OCI-M2 (cell line): ENCODE data around the gene PSMG3.
"Not testable (repeated sequence)": the region's sequence is repeated elsewhere in the genome, so short reads cannot be mapped to it uniquely, and the experiment has no call there.

ENCODE experiments used
- DNase-seq: peaks from one replicate; lab custom pipeline; 2025; ENCODE audit not compliant: unreplicated experiment; lab: John Stamatoyannopoulos, UW

Gene PSMG3

DNA sequence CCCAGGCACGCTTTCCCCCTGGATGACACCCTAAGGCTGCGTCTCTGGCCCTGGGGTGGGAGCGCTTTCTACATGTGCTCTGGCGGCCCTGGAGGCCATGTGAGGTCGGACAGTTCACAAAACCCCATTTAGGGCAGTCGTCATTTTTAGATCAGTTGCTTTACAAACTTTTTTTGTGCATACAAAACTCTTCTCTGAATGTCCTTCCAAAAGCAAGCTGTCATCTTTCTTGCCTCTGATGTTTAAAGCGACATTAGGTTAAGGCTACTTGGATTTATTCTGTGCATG lies 33.4 kb downstream of the PSMG3 start:
- no peak for DNase-seq

DNA sequence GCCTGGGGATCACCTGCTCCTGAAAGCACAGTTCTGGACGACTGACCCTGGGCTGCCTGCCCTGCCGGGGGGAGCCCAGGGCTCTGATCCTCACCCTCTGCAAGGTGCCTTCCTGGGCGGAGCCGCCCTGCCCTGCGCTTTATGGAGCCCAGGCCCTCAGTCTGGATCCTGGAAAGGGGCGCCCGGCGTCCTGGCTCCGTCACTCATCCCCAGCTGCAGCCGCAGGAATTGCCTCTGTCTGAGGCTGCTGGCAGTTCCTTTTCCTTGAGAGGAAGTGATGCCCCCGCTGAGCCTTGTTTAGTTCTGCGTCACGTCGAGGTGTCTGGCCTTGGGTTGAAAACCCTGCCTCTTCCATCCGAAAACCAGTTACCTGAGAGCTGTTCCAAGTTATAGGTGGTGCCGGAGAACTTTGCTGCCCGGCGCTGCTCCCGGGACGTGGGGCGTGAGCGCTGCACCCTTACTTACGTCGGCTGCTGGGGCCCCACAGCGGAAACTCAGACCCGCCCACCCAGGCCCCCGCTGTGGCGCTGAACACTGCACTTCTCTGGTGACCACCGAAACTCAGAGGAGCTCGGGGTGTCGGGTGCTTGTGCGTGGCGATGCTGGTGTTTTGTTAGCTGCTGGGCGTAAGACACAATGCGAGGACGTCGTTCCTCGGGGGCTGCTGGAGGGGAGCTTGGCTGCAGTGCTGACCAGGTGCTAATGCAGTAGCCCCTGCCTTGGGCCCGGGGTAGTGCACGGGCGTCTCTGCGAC lies 34.0 kb downstream of the PSMG3 start:
- DNase-seq = no peak

DNA sequence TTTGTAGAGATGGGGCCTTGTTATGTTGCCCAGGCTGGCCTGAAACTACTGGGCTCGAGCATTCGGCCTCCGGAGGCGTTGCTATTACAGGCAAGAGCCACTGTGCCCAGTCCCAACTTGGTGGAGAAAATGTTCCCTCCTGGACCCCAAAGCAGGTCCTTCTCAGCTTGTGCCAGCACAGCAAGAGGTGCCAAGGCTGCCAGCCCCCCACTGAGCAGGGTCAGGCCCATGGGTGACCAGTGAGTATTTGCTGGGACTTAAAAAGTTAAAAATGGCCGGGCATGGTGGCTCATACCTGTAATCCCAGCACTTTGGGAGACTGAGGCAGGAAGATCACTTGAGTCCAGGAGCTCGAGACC lies 34.8 kb downstream of the PSMG3 start:
- no peak for DNase-seq

DNA sequence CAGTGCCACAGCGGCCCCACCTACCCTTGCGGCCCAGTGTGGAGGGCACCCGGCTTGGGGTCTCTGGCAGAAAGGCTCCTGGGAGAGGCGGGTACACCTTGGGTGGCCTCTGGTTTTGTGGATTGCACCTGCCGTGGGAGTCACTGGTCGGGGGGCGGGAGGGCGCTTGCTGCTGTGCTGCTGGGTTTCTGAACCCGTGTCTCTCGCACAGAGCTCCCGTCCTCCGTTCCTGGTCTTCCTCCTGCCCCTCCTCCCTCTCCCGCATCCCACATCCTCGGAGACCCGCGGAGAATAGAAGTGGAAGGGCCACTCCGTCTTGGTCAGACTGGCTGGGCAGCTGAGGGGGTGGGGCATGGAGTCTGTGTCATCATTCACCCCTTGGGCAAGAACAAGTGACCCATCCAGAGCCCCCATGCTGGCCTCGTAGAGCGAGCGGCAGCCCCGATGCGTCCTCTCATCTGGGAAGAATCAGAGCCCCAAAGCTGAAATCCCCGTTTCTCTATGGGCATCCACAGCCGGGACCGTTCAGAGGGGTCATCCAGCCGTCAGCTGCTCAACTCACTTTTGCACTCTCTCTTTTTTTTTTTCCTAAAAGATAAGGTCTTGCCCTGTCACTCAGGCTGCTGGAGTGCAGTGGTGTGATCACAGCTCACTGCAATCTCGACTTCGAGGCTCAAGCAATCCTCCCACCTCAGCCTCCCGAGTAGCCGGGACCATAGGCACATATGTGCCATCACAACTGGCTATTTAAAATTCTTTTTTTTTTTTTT lies 35.3 kb downstream of the PSMG3 start:
- DNase-seq = no peak

DNA sequence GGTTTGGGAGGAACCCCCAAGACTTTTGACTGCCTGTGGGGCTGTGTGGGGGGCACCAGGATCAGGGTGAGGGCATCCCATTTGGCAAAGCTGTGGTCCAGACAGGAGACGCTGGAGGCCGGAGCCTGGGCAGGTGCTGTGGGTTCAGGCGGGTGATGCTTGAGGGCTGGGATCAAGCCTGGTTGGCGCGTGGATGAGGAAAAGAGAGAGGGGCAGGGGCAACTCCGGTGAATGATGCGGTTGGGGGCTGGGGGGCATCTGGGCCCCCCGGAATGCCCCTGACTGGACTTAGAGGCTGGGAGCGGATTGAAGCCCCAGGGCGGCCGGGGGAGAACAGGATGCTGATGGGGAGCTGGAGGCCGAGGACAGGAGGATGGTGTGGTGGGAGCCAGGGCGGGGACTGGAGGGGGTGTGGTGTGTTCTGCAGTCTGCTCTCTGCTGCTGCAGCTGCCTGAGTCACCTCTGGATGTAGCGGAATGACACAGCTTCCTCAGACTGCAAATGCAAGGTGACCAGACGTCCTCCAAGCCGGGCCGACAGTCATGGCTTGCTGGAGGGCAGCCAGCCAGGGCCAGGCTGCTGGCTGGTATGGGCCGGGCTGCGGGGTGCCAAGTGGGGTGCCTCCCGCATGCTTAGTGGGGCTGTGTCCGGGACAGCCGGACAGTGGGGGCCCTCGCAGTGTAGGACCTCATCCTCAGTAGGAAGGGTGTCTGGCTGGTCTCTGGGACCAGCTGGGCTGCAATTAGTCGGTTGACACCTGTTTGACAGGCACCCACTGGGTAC lies 36.1 kb downstream of the PSMG3 start:
- no peak for DNase-seq

DNA sequence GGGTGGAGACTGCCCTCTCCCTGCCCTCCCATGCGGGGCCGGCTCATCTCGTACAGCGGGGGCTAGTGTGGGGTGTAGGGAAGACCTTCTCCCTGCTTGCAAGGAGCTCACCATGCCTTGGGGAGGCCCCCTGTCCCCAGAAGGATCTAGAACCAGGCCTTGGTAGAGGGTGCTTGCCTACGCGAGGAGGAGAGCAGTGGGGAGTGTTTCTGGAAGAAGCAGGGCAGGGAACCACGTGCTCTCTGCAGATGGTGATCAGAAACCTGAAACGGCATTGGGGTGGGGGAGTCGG lies 36.6 kb downstream of the PSMG3 start:
- no peak for DNase-seq

DNA sequence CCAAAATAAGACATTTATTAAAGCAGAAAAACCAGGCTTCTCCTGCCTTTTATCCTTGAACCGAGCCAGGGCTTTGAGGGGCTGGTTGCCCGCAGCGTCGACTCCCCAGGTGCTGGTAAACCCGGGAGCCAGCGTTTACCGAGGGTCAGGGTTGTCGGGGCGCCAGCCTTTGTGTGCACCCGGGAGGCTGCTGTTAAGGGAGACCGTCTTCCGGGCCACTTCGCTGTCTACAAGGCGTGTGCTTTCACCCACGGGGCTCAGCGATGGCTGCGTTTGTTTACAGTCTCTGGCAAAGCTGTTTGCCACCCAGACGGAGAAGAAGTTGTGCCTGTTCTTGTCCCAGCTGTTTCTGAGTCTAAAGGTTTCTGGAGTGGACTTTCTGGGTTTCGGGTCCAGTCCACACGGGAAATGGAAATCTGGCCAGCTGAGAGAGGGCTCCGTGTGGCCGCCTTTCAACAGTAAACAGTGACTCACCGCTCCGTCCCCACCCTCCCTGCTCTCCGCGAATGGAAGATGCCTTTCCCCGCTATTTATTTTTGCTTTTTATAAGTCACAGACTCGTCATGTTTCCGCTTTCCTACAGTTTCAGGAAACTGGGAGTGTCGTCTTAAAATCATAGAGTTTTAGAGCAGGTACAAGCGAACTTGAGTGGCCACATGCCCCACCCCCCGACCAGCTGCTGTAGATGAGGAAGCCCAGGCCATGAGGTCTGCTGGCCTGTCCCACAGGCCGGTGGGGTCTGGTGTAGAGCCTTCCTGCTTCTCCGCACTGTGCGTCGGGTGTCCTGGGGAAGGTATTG lies 37.2 kb downstream of the PSMG3 start:
- no peak for DNase-seq

DNA sequence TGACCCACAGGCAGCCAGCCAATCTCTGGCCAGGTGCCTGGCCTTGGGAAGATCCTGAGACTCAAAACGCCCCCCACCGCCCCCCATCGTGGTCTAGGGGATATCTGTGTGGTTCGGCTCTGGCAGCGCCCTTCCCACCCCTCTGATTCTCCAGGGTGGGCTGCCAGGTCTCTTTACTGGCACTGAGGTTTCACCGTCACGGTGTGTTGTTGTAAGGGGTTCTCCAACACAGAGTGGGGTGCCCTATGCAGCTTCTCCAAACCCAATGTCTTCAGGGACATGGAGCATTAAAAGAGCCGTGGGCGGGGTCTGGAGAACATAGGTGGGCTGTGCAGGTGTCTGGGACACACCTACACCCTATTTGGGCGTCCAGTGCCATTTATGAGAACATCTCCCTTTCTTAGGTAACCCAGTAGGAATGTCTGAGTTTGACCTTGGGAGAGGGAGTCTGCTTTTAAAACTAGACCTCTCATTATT lies 37.8 kb downstream of the PSMG3 start:
- no peak for DNase-seq

DNA sequence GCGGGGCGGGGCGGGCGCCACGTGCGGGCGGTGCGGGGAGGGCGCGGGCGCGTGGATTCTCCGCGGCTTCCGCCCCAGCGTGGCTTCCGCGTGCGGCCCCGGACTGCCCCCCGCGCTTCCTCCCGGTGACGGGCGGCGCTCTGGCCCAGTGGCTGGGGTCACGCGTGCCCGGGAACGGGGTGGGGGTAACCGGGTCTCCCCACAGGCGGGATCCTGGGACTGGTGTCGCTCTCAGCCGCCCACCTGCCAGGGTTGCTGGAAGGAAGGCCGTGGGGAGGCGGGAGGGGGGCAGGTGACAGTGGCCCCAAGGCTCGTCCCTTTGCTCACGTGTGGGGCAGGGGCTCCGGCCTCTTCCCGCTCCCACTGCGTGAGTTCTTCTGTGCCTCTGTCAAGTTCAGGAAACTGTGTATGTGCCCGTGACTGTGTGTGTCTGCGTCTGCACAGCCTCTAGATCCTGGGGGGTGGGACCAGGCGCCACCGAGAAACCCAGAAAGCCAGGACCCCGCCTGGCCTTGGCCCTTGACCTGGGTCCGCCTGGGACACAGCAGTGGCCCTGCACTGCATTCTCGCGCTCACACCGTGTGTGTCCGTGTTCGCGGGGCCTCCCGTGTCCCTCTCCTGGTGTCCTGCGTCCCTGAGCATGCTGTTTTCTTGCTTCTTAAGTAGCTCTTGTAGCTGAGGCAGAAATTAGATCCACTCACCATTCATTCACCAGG lies 38.4 kb downstream of the PSMG3 start:
- DNase-seq = no peak

DNA sequence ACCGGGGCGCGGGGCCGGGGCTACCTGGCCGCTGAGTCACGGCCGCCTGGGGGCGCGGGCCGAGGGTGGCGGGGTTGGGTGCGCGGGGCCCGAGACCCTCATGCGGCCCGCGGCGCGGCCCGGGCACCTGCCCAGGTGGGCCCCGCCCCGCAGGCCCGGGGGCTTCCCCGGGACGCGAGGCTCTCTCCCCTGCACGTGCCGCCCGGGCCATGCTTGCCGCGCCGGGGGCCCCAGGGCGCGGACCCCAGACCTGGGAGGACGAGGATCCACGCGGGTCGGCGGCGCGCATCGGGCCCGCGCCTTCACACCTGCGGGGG lies 38.9 kb downstream of the PSMG3 start:
- no peak for DNase-seq

DNA sequence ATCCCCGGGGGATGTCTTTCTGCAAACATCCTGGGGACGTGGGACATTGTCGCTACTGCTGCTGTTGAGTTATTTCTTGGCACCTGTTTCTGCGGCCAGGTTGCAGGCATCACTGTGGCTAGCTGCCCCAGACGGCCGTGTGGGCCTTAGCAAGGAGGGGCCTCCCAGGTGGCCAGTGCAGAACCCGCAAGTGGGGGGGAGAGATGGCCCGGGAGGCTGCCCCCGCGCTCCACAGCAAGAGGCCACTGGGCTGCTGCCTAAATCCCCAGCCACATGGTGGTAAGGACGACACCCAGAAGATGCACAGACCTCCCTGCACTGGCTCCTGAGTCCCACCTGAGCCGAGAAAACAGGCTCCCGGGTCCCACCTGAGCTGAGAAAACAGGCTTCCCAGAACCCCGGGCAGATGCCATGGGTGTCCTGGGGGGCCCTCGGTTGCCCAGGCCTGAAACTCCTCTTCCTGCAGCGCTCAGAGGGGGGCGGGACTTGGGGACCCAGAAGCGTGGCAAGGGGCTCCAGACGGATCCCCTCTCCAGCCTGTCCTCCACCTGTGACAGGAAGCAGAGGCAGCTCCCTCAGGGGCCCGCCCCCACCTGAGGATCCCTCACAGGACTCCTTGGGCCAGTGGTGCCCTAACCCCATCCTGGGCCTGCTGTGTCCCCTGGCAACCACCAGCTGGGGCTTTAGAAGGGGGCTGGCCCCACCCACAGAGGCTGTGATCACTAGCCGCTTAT lies 40.3 kb downstream of the PSMG3 start:
- no peak for DNase-seq

DNA sequence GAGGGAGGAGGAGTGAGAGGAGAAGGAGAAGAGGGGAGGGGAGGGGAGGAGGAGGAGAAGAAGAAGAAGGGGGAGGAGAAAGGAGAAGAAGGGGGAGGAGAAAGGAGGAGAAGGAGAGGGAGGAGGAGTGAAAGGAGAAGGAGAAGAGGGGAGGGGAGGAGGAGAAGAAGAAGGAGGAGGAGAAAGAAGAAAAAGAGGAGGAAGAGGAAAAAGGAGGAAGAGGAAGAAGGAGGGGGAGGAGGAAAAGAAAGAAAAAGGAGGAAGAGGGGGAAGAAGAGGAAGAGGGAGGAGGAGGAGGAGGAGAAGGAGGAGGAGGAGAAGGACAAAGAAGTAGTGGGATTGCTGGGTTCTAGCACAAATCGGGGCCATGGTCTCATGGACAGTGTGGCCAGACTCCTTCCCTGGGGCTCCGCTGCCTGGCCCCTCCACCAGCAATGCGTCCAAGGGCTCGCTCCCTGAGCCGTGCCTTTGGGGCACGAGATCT lies 43.5 kb downstream of the PSMG3 start:
- DNase-seq = no peak

DNA sequence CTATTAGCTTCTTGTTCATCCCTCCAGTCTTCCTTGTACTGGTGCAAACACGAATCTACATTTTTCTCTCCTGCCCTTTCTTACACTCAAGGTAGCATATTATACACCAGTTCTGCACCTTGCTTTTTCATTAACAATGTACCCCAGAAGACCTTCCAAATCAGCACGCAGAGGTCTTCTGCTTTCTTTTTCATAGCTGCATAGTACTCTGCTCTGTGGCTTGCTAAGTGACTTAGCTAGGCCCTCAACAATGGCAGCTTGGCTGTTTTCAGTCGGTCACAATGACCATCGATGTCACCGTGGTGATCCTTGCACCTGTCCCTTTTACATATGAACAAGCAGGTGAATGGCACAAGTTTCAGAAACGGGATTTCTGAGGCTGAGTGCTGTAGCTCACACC lies 44.4 kb downstream of the PSMG3 start:
- no peak for DNase-seq

DNA sequence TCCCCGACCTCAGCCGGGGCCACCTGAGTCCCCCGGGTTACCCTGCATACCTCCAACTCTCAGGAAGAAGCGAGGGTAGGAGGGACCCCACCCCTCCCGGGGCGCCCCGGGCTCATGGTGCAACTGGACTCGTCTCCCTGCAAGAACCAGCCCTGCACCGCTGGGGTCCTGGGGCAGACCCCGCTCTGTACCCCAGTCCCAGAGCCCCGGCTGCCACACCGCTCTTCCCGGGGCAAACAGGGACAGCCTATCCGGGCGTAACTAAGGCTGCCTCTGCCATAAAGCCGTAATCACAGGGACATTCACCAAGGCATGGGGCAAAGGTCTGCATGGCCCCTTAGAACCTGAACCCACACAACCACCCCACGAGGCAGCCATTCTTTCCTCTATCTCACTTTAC lies 46.0 kb downstream of the PSMG3 start:
- no peak for DNase-seq

DNA sequence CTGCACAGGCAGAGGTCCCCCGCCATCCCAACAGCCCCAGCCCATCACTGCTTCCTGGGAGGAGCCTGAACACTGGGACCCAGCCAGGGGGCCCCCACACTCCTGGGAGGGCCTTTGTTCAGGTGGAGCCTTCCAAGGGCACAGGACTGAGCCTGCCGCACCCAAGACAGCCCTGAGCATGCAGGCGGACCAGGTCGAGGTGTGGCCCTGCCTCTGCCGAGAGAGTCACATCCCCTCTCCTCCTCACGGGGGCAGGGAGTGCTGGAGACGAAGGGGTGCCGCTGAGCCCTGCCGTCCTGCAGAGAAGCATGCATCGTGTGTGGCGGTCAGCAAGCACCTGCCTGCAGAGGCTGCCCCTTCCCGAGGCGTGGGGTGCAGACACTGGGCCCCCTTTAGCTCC lies 46.6 kb downstream of the PSMG3 start:
- no peak for DNase-seq

DNA sequence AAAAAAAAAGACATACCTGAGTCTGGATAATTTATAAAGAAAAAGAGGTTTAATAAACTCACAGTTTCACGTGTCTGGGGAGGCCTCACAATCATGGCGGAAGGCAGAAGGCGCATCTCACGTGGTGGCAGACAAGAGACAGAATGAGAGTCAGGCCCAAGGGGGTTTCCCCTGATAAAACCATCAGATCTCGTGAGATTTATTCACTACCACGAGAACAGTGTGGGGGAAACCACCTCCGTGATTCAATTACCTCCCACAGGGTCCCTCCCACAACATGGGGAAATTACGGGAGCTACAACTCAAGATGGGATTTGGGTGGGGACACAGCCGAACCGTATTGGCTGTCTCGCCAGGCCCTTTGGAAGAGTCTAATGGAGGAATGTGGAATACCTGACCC lies 48.4 kb downstream of the PSMG3 start:
- no peak for DNase-seq

DNA sequence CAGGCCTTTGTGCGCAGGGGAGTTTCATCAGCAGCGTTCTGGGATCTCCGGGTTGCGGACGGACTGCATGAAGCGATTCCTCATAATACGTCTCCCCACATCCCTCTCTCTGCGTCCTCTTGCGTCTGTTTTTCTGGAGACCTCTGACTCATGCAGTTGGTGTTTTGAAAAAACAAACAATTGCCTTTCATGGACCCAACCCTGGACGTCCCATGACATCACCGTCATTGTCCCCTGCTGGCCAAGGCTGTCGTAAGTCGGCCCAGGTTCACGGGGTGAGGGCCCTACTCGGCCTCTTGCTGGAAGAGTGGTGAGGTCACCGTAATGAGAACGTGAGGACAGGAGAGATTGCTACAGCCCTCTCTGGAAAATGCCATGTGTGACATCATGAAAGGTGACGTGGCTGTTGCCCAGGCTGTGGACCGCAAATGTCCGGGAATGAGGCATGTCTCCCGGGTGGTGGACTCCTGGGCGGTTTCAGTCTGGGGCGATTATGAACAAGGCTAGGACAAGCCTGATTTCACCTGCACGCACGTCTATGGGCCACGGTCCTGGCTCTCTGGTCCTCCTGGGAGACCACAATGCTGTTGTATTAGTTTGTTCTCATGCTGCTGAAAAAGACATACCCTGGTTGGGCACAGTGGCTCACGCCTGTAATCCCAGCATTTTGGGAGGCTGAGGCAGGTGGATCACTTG lies 49.1 kb downstream of the PSMG3 start:
- DNase-seq = no peak

DNA sequence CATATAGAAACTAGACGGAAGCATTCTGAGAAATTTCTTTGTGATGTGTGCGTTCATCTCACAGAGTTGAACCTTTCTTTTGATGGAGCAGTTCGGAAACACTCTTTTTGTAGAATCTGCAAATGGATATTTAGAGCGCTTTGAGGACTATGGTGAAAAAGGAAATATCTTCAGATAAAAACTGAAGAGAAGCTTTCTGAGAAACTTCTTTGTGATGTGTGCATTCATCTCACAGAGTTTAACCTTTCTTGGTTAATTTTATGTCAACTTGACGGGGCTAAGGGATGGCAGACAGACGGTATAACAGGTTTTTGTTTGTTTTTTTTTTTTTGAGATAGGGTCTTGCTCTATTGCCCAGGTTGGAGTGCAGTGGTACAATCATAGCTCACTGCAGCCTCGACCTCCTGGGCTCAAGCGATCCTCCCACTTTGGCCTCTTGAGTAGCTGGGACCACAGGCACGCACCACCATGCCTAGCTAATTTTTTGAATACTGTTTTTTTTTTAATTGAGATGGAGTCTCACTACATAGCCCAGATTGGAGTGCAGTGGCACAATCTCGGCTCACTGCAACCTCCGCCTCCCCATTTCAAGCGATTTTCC lies 50.4 kb downstream of the PSMG3 start:
- DNase-seq = not testable (repeated sequence)
